Adrenal gland (tissue), 5 donors: ENCODE measurements around the gene LRRC14B.

Experiments used
- CTCF ChIP-seq, 6 experiments: fragments of 450-650 bp in 4 of 6; fragments of 200-600 bp in 2 of 6; sonication (generic) in 1 of 6; IDR thresholded peaks; 1 replicate in 5 of 6; 2 replicates in 1 of 6; pipeline versions ENCODE4 v1.5.1 to v1.8.0; 2016 to 2021; ENCODE audit warnings: antibody characterized with exemption in 6 of 6, mild to moderate bottlenecking in 2 of 6, moderate library complexity in 1 of 6
- POLR2A ChIP-seq, 2 donors: fragments of 450-650 bp; IDR thresholded peaks; one replicate each; pipeline ENCODE4 v1.6.1; 2017; ENCODE audit warnings: antibody characterized with exemption in 2 of 2, mild to moderate bottlenecking in 2 of 2, moderate library complexity in 1 of 2
- donor health status: DM: no; HTN: no; CAD: no.

GRCh38 chr5:199197-199949 is 8.1 kb downstream of the LRRC14B start:
- TF ChIP-seq CTCF (IDR thresholded peaks at IDR 0.05) (no peak), POLR2A (IDR thresholded peaks at IDR 0.05) (no peak)
